Cardiac septum (tissue), 1 donor: ENCODE results near the gene TRABD. TPM values are rescaled to one million over a fixed set of nuclear protein-coding genes. Genes with fewer than 3 reads are reported as not detected.

Experiments used
- DNase-seq: peaks from one replicate; pipeline ENCODE4 v3.0.0-alpha.2; 2020; ENCODE audit warnings: low spot score
- intact Hi-C: fragments of 100-400 bp; cut with DNase I; formaldehyde crosslinking; loops from one replicate; pipeline ENCODE4 v1.14.0; 2022
- total RNA-seq: library from RNA; stranded (reverse); fragmentation: NEBNext Ultra II Directional; extraction: Animal tissue kit (Norgen Biotek cat#: 25700); gene quantifications from one replicate; pipeline ENCODE4 v1.2.1, GENCODE V29; 2021
- donor health status: DM: no; HTN: no; CAD: no.

The TRABD gene
- total RNA-seq, 1 donor from 2014 or later = 20.1 TPM

- DNase-seq = no peak
- intact Hi-C loops = no loop called here
Measured at GRCh38 chr22:50183141-50183971, 2.4 kb upstream of the TRABD start.

GRCh38 chr22:50184004-50184901, 1.5 kb upstream of the TRABD start:
- peak; percentile 86 for DNase-seq
- intact Hi-C loops = no loop called here

- no peak for DNase-seq
- intact Hi-C loops = no loop called here
Measured at GRCh38 chr22:50184902-50185374, 775 bp upstream of the TRABD start.

- intact Hi-C loops = no loop called here
- DNase-seq = no peak
Measured at GRCh38 chr22:50186181-50186714, 535 bp downstream of the TRABD start.

GRCh38 chr22:50186761-50187523, 1.2 kb downstream of the TRABD start:
- DNase-seq = peak; percentile 75
- intact Hi-C loops = no loop called here

- intact Hi-C loops = no loop called here
- DNase-seq = no peak
Measured at GRCh38 chr22:50188356-50188755, 2.6 kb downstream of the TRABD start.

GRCh38 chr22:50189184-50189848, 3.6 kb downstream of the TRABD start:
- intact Hi-C loops = no loop called here
- peak; percentile 76 for DNase-seq

- intact Hi-C loops = no loop called here
Measured at GRCh38 chr22:50189849-50190181, 4.1 kb downstream of the TRABD start.

GRCh38 chr22:50190182-50190940, 4.6 kb downstream of the TRABD start:
- intact Hi-C loops = no loop called here

More at GRCh38 chr22:50189849-50190181, 4.1 kb downstream of the TRABD start:
- no peak for DNase-seq

GRCh38 chr22:50190941-50191741, 5.4 kb downstream of the TRABD start:
- intact Hi-C loops = no loop called here
- DNase-seq = peak; percentile 83

More at GRCh38 chr22:50190182-50190940, 4.6 kb downstream of the TRABD start:
- DNase-seq = peak; percentile 94

GRCh38 chr22:50192436-50193204, 6.9 kb downstream of the TRABD start:
- intact Hi-C loops = no loop called here

GRCh38 chr22:50193621-50194020, 7.9 kb downstream of the TRABD start:
- intact Hi-C loops = no loop called here
- DNase-seq = no peak

More at GRCh38 chr22:50192436-50193204, 6.9 kb downstream of the TRABD start:
- no peak for DNase-seq

- DNase-seq = no peak
- intact Hi-C loops = no loop called here
Measured at GRCh38 chr22:50194037-50194805, 8.5 kb downstream of the TRABD start.

GRCh38 chr22:50196256-50196655, 10.5 kb downstream of the TRABD start:
- DNase-seq = no peak
- intact Hi-C loops = no loop called here

GRCh38 chr22:50197000-50197800, 11.5 kb downstream of the TRABD start:
- DNase-seq = no peak
- intact Hi-C loops = no loop called here
